ENCODE data around the gene CLDN22.

DNA sequence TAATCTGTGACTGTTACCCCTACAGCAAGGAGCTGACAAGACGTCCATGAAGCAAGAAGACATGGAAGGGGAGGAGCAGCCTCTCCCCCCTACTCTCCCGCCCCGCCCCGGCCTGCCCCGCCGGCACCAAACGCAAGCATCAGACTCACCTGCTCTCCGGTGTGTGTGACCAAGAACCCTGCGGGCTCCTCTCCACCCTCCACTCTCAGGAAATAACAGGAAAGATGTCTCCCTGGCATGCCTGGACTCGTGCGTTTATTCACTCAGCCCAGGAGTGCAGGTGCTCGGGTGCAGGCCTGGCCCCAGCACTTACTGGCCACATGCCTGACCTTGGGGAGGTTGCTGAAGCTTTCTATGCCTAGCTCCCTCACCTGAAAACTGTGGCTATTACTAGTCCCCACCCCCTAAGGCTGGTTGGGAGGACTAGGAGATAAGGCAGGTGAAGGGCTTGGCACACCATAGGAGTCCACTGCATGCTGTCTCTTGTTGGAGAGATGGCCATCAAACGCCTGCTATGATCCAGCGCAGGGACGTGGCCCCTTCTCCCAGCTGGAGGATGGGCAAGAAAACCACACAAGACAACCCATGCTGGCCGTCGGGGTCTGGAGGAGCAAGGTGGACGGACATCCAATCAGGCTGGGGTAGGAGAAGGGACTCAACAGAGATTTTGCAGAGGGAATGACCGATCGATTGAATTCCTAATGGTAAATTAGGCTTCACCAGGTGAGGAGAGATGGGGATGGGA, 37.0 kb upstream of the CLDN22 start:
- TF ChIP-seq, protein P1, sequence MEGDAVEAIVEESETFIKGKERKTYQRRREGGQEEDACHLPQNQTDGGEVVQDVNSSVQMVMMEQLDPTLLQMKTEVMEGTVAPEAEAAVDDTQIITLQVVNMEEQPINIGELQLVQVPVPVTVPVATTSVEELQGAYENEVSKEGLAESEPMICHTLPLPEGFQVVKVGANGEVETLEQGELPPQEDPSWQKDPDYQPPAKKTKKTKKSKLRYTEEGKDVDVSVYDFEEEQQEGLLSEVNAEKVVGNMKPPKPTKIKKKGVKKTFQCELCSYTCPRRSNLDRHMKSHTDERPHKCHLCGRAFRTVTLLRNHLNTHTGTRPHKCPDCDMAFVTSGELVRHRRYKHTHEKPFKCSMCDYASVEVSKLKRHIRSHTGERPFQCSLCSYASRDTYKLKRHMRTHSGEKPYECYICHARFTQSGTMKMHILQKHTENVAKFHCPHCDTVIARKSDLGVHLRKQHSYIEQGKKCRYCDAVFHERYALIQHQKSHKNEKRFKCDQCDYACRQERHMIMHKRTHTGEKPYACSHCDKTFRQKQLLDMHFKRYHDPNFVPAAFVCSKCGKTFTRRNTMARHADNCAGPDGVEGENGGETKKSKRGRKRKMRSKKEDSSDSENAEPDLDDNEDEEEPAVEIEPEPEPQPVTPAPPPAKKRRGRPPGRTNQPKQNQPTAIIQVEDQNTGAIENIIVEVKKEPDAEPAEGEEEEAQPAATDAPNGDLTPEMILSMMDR (IDR thresholded peaks at IDR 0.05) = no peak
- no peak for TF ChIP-seq POLR2A (IDR thresholded peaks at IDR 0.05)

Measured in heart left ventricle (tissue), 13 donors.